GM12865 (cell line): ENCODE results near the gene DMGDH.

Experiments
- DNase-seq: peaks from one replicate; pipeline ENCODE4 v3.0.0; 2010; ENCODE audit warnings: low read depth
- H3K4me3 ChIP-seq: 2 replicates; pipeline ENCODE4 v1.5.1; 2011; ENCODE audit warnings: mild to moderate bottlenecking, low read depth, low read length, control low read depth
- CTCF ChIP-seq: IDR thresholded peaks from 2 replicates; pipeline ENCODE4 v1.5.1; 2011; ENCODE audit warnings: low read length, control low read depth, low read depth, inconsistent platforms; ENCODE audit not compliant: insufficient read depth; ENCODE audit errors: missing control alignments

DMGDH gene

DNA sequence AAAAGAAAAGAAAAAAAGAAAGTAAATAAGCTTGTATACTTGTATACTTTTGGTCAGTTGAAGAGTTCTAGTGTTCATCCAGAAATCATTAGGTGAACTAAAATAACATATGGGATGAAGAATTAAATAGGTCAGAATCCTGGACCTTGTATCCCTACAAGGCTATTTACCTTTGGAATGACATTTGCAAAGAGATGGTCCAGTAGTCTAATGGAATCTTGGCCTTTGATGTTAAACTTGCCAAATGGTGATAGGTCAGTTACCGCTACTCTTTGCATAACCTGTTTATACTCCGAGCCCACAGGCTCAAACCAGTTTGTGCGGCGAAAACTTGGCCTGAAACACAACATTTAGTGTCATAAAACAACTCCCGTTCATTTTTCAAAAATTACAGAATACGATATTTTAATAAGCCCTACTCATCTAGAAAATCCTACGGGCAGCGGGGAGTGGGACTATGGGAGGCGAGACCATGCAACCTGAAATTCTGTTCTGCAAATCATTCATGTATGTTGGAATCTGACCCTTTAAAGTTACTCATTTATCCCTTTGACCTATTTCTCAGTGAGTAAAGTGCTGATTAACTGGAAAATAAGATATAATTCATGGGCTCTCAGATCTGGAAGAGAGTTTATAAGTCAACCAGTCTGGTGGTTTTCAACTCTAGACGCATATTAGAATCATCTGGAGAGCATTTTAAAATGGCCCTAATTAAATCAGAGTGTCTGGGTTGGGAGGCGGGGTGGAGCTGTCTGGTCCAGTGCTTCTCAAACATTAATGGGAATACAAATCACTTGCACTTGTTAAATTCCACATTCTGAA is 38.6 kb downstream of the DMGDH start:
- DNase-seq: no peak
- TF ChIP-seq CTCF: no peak
- H3K4me3 ChIP-seq: no peak overlapping the region

- peak; percentile 66 for DNase-seq
- H3K4me3 ChIP-seq: peak overlapping the region; percentile 20; the same call in 1 of the 2 replicates
- peak; percentile 87 for TF ChIP-seq CTCF
Measured at GRCh38 chr5:79025054-79025472, 44.4 kb downstream of the DMGDH start.

GRCh38 chr5:79023947-79024346 is 45.5 kb downstream of the DMGDH start:
- H3K4me3 ChIP-seq: no peak overlapping the region
- no peak for TF ChIP-seq CTCF

DNA sequence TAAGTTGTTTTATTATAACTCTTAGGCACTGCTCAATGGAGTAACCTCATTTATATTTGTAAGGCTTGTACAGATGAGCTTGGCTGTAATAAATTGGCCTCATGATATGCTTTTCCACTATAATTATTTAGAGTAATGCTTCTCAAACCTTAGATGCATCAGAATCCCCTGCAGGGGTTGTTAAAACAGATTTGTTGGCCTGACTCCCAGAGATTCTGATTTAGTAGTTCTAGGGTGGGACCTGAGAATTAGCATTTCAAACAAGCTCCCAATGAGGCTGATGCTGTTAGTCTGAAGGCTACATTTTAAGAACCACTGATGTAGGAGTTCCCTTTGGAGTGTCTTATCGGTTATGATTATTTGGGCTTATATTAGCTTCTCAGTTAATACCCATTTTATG is 46.1 kb downstream of the DMGDH start:
- no peak overlapping the region for H3K4me3 ChIP-seq
- no peak for DNase-seq
- no peak for TF ChIP-seq CTCF

More at GRCh38 chr5:79023947-79024346, 45.5 kb downstream of the DMGDH start:
- DNase-seq: no peak

- no peak for TF ChIP-seq CTCF
- no peak overlapping the region for H3K4me3 ChIP-seq
- no peak for DNase-seq
Measured at GRCh38 chr5:79022771-79023170, 46.7 kb downstream of the DMGDH start.

DNA sequence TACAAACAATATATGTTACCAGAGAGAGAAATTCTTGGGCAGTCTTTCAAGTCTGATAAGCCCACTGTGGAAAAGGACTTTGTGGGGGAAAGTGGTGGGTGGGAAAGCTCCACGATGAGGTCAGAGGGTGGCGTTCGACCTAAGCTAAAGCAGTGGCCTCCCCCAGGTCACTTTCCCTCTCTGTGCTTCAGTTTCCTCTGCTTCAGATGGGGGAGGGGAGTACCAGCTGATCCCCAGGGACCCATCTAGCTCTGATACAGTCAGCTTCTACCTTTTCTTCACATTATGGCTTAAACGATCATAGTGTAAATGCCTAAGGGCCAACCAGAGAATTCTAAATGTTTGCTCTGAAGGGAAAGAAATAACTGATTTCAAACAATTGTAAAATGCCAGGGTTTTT is 47.7 kb downstream of the DMGDH start:
- no peak overlapping the region for H3K4me3 ChIP-seq
- DNase-seq: no peak
- TF ChIP-seq CTCF: no peak

DNA sequence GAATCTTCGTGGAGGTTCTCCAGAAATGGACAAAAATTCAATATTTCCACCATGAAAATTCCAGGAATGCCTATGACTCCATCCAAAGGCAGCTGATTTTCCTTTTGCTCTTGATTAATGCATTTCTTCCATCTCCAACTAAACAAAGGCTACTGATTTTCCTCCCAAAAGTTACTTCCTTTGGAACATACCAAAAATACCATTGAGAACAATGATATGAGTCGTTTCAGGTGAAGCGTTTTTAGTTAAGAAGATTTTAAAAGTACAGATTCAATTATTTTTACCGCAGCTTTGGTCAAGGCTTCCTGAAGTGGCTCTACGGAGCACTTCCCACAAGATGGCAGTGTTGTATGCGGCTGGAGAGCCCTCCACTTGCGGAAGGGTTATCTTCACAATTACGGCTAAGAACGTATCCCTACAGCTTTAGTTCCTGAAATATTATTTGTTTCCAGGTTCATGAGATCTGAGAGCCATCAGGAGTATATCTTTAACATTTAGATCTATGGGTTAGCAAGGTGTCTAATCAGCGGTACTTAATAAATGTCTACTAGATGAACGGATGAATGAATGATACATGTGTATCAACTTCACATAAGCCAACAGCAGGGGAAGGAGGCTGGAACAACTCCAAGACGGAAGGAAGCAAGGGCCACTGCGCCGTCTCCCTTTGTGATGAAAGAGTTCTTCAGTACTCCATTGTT is 48.5 kb downstream of the DMGDH start:
- no peak overlapping the region for H3K4me3 ChIP-seq
- TF ChIP-seq CTCF: peak; percentile 79
- peak; percentile 78 for DNase-seq
